ENCODE measurements around the gene CACNA1B. TPM values are rescaled to one million over a fixed set of nuclear protein-coding genes. Genes with fewer than 3 reads are reported as not detected.
"Not testable (repeated sequence)": the region's sequence is repeated elsewhere in the genome, so short reads cannot be mapped to it uniquely, and the experiment has no call there.

The CACNA1B gene
- polyA plus RNA-seq, 1 donor = 0.72 TPM

DNA sequence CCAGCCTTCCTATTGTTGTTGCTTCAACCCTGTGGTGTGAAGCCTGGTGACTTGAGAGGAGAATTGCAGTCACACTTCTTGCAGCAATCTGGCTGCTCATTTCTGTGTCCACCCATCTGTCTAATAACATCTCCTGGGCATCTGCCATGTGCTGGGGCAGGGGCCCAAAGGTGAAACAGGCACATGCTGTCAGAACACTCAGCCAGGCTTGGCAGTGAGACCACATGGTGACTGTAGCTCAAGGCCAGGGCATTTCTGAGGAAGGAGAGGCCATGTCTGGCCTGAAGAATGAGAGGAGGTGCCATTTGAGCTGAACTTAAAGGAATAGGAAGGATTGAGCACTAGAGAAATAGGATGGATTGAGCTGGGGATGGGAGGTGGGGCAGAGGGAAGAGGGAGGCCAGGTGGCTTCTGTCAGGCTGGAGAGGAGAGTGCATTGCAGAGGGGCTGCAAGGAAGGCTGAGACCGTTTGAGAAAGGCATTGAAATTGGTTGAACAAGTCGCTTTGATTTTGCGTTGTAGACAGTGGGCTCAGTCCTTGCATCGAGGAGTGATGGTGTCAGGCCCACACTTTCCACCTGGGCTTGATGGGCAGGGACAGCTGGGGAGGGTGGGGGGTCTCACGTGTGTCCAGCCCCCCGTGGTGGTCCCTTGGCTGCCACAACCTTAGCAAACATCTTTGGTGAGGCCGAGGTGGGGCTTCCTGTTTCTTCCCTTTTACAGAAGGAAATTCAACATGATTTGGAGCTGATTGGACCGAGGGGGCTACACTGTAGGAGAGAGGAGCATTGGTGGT, 222.4 kb downstream of the CACNA1B start:
- DNase-seq (ENCODE audit: low read depth) = no peak

DNA sequence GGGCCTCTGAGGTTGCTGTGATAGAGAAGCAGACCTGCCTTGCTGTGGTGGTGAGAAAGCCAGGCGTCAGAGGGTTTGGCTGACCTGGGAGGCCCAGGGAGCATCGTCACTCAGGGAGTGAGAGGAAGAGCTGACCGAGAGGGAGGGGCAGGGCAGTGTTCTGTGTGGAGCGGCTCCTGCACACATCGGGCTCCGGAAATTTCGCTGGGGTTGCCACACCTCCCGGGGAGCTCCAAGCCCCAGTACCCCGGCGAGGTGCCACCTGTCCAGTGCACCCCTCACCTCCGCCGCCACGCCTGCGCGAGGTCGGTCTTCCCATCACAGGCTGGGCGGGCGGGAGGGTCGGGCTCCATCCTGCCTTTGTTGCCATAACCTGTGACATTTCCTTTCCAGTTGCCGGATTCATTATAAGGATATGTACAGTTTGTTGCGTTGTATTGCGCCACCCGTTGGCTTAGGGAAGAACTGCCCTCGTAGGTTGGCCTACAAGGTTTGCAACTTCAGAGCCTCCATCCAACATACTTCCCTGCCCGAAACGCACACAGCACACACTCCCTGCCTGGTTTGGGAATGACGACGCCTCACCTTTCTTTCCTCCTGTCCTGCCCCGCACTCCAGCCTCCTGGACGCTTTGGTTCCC, 223.2 kb downstream of the CACNA1B start:
- no peak for DNase-seq (ENCODE audit: low read depth)

DNA sequence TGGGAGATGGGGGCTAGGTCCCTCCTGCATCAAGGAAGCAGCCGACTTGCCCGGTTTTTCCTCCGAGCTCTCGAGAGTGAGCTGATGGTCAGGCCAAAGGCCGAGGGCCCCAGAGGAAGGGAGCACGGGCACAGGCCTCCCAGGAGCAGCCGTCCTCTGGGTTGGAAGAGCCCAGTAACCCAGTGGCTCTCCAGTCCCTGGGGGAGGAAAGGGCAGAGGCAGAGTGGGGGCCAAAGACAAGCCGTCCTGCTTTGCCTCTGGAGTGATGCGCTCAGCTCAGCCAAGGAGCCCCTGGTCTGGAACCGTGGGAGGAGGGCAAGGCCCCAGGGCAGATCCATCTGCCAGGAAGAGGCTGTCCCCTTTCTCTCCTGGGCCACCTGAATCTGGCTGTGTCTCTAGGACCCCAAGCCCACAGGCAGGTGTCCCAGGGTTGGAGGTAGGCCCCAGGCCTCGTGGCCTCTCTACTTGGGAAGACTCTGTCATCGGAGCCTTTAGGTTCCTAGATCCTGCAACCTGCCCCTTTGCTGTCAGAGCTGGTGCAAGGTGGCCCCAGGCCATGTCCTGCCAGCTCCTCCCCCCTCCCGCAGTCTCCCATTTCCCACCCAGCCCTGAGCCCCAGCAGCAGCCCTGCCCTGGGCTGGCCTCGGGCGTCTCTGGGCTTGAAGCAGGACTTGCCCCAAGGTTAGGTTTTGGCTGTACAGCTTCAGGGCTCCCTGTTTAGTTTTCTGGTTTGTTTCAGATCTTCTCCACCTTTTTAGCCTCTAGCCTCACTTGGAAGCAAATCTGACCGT, 224.1 kb downstream of the CACNA1B start:
- DNase-seq (ENCODE audit: low read depth) = no peak

DNA sequence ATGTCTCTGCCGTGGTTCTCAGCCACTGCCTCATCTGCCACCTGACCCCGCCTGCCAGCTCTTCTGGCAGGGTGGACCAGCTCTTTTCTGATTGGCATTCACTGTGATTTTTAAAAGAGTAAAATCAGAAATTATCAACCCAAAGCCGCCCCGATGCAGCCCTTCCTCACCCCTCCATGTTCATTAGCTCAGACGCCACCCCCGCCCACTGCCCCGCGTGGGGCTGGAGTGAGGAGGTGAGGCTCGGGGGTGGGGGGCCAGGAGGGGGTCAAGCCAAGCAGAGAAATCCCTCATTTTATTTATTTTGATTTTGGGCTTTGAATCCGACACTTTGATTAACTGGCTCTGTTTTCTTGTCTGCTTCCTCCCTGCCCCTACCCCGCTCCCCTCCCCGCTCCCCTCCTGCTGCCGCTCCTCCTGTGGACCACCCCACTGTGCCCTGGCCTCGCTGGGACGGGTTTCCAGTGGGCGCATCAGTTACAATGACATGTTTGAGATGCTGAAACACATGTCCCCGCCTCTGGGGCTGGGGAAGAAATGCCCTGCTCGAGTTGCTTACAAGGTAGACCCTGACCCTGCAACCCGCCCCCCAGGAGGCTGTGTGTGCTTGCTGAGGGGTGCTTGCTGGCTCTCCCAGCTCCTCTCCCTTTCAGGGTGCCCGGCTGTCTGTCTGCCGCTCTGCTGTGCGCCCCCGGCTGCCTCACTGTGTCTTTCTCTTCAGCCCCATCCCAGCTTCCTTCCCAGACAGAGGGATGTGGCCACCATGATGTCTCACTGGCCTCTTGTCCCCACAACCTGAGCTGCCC, 224.9 kb downstream of the CACNA1B start:
- no peak for DNase-seq (ENCODE audit: low read depth)

DNA sequence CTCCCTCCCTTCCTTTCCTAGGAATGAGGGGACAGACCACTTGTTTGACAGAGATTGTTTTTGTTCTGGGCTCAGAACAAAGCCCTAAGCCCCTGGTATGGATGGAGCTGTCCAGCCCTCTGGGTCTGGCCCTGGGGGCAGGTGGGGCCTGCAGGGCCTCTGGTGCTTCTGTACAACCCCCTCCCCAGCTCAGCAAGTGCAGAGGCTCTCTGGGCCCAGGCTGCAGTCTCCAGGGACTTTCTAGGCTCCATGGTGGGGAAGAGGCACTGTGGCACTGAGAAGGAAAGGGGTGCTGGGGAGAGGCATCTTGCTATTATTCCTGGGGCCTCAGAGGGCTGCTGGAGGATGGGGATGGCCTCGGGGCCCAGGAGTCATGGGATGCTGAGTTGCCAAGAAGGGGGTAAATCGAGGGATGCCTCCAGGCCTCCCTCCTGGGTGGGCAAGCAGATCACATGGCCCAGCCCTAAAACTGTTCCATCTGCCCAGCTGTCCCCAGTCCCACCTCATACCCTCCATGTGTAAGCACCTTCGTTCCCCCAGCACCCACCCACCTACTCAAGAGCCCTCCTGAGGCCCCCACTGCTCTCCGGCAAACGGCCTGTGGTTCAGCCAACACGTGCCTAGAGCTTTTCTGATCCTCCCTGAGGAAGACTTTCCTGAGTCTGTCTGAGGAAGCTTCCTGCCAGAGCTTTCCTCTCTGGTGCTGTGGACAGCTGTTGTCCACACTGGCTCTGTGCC, 225.7 kb downstream of the CACNA1B start:
- no peak for DNase-seq (ENCODE audit: low read depth)

DNA sequence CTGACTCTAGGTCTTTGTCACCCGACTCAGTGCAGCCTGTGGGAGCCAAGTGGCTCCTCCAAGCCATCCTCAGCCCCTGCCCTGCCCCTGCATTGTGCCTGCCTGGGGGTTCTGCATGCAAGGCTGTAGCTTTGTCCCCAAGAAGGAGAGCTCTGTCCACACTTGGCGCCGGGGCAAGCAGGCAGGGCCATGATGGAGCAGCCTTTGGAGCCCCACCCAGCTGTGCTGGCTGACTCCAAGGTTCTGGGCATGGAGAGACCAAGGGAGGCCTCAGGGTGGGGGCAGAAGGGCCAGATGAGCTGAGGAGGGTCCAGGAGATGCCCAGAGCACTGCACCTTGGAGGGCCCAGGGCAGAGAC, 226.2 kb downstream of the CACNA1B start:
- no peak for DNase-seq (ENCODE audit: low read depth)

DNA sequence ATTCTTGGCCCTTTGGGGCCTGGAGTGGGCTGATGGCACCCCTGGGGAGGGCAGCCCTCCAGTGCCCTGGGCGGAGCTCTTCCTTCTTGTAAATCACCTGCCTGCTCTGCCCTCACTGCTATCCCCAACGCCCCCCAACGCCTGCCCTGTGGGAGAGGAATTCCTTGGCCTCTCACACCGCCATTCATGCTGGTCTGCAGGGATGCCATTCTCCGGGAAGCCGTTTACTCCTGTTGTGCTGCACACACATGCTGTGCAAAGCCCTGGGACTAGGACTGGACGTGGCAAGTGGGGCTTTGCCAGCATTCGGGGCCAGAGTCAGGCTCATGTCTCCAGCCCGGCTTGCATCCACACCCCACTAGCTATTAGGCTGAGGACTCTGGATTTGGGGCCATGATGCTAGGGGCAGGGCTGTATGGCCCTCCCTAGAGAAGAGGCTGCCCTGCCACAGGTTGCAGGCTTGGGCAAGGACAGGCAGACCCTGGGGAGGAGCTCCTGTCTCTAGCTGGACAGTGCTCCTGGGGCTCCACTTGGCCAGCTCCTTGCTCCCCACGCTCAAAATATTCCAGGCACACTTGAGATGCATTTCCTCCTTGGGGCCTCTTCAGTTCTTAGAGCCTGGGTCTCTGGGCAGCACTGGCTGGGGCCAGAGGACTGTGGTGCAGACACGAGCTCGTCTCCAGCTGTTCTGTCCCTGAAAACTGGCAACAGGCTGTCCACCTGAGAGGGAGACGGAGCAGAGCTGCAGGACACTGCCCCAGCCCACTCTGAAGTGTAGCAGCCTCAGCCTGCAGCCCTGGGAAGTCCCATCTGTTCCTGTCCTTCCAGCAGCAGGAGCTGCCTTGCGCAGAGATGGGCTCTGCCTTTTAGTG, 226.9 kb downstream of the CACNA1B start:
- DNase-seq (ENCODE audit: low read depth) = no peak

DNA sequence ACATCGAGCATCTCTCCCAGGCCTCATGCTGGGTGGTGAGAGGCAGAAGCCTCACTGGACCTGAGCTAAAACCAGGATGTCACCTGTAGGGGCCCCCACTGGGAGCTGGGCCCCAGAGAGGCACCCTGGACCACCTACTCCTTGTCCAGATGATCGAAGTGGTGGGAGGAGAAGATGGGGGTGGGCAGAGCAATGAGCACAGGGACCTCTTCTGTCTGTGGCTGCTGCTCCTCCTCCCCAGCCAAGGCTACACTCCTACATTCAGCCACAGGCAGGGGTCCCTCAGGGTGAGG, 227.5 kb downstream of the CACNA1B start:
- DNase-seq (ENCODE audit: low read depth) = no peak

DNA sequence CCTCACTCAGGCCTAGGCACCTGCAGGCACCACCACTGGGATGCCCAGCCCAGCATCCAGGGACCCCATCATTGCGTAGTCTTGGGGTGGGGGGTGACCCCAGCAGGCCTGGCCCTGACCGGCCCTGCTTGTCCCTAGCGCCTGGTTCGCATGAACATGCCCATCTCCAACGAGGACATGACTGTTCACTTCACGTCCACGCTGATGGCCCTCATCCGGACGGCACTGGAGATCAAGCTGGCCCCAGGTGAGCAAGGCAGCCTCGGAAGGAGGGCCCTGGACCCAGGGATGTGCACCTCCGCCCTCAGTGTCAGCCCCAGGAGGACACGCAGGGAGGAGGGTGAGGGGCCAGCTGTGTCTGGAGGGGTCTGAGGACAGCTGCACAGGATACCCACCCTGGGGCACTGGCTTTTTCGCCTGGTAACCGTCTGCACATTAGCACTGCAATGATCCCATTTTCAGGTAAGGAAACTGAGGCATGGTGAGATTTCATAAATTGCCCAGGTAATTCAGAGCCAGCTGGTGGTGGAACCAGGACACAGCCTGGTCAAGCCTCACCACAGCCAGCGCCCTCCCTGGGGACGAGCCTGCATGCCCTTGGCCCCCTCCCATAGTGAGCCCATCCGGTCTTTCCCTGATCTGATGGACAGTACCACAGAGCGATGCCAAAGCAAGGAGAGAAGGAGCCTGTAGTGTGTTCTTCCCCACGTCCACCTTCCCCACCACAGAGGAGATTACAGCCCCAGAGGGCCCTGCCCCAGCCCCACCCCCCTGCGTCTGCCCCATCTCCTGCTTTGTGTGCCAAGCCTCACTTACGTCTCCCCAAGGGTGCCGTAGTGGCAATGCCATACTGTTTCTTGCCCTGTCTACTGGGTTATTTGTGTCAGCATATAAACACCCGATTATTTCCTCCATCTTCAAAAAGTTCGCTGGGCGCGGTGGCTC, 228.3 kb downstream of the CACNA1B start:
- no peak for DNase-seq (ENCODE audit: low read depth)

DNA sequence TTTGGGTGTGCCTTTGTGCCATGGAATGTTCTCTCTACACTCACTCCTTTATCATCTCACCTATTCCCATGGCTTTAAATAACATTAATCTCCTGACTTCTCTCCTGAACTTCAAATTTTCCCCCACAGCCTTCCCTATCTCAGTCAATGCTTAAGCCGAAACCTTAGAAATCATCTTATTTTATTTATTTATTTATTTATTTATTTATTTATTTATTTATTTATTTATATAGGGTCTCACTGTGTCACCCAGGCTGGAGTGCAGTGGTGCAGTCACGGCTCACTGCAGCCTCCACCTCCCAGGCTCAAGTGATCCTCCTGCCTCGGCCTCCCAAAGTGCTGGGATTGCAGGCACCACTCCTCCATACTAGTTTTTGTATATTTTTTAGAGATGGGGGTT, 229.5 kb downstream of the CACNA1B start:
- DNase-seq (ENCODE audit: low read depth) = not testable (repeated sequence)

DNA sequence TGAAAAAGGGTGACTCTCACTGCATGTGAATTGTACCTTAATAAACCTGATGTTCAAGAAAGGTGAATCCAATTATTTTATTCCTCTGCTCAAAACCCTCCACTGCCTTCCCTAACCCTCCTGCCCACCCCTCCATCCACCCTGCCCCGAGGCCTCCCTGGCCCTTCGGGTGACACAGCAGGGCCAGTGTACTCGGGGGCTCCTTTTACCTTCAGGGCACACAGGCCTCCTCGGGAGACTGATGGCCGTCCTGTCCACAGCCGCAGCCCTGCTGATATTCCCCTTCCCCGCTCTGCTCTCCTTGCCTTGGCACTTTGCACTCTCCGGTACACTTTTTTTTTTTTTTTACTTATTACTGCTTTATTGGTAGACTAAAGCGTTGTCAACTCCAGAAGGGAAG, 234.0 kb downstream of the CACNA1B start:
- DNase-seq (ENCODE audit: low read depth) = no peak

DNA sequence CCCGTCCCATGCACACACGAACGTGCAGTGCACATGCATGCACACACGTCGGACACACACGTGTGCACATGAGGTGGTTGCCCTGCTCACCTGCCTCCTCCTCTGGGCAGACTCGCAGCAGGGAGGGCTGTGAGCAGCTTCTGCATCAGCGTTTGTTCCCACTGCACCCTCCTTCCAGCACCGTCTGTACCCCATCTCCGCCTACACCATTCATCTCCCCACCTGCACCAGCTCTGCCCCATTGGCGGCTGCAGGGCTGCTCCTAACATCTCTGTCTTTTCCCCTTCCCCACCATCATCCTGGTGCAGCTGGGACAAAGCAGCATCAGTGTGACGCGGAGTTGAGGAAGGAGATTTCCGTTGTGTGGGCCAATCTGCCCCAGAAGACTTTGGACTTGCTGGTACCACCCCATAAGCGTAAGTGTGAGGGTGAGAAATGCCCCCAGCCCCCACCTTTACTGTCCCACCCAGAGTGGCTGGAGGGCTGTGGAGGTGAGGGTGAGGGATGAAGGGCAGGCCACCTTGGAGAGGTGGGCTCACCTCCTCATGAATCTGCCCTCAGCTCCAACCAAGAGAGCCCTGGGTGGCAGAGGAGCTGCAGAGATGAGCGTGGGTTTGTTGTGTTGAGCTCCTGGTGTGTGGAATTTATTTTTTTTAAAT, 234.6 kb downstream of the CACNA1B start:
- no peak for DNase-seq (ENCODE audit: low read depth)

DNA sequence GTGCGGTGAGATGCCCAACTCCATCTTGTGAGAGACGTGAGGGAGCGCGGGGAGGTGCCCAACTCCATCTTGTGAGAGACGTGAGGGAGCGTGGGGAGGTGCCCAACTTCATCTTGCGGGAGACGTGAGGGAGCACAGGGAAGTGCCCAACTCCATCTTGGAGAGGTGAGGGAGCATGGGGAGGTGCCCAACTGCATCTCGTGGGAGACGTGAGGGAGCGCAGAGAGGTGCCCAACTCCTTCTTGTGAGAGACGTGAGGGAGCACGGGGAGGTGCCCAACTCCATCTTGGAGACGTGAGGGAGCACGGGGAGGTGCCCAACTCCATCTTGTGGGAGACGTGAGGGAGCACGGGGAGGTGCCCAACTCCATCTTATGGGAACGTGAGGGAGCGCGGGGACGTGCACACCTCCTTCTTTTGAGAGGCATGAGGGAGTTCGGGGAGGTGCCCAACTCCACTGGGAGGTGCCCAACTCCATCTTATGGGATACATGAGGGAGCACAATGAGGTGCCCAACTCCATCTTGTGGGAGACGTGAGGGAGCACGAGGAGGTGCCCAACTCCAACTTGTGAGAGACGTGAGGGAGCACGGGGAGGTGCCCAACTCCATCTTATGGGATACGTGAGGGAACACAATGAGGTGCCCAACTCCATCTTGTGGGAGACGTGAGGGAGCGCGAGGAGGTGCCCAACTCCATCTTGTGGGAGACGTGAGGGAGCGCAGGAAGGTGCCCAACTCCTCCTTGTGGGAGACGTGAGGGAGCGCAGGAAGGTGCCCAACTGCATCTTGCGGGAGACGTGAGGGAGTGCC, 235.4 kb downstream of the CACNA1B start:
- no peak for DNase-seq (ENCODE audit: low read depth)

DNA sequence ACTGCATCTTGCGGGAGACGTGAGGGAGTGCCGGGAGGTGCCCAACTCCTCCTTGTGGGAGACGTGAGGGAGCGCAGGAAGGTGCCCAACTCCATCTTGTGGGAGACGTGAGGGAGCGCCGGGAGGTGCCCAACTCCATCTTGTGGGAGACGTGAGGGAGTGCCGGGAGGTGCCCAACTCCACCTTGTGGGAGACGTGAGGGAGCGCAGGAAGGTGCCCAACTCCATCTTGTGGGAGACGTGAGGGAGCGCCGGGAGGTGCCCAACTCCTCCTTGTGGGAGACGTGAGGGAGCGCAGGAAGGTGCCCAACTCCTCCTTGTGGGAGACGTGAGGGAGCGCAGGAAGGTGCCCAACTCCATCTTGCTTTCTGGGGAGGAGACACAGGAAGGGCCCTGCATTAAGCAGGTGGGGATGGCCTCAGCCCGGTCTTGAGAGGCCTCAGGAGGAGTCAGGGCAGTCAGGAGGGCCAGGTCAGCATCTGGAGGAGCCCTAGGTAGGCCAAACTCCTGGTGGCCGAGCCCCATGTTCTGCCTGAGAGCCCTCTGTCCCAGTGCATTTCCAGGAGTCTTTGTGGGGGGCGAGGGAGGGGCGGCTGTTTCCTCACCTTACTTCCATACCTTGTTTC, 236.2 kb downstream of the CACNA1B start:
- DNase-seq (ENCODE audit: low read depth) = not testable (repeated sequence)

DNA sequence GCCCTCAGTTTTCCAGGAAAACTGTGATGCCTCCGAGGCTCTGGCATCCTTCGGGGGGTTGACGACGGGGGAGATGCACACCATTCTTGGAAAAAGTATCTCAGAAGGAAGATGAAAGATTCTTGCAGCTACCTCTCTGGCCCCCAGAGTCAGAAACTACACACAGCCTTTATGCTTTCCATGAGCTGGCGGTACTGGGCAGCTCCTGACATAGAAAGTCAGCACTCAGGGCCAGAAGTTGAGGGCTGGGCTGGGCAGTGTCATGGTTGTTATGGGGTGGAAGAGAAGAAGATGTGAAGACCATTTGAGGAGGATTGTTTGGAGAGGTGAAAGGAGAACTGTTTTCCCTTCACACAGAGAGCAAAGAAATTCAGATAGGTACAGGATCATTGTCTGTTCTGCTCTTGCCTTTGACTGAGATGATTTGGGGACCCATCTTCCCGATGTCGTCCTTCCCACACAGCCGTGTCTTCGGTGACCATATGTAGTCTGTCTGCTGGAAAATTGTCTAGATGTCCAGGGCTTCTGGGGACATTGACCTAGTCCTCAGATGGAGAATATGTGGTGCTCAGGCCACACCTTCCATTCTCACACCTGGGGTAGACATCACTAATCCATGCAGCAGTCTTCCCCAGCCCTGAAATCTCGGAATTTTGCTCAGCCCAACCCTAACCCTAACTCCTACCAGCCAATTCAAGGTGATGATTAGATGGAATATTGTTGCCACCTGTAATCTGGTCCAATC, 237.1 kb downstream of the CACNA1B start:
- no peak for DNase-seq (ENCODE audit: low read depth)

DNA sequence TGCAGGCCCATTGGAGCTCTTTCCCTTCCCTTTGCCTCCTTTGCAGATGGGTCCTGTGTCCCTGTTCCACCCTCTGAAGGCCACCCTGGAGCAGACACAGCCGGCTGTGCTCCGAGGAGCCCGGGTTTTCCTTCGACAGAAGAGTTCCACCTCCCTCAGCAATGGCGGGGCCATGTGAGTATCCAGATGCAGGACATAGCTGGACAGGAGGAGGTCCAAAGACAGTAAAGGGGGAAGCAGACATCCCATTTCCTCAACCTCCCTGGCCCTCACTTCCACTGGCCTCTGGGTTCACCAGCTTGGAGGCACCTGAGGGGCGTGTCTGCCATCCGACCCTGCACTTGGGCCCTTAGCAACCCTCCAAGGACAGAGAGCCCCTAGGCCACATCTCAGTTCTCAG, 237.9 kb downstream of the CACNA1B start:
- DNase-seq (ENCODE audit: low read depth) = no peak

DNA sequence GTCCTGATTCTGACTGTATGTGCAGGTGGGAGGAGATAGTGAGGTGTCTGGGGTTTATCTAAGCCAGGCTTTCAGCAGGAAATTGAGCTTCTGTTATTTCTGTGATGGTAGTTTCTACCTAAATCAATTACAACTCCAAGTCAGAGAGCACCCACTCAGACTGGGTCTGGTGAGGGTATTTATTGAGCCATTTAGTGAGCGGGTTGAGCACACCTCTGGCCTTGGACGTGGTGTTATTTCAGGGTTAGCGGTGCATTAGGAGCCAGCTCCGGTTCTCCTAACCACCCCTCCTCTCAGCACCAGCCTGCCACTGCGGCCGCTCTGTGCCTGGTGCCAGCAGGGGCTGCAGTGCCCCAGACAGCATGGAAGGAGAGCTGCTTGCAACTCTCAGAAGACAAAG, 238.9 kb downstream of the CACNA1B start:
- no peak for DNase-seq (ENCODE audit: low read depth)
